Measurements from ENCODE around the gene SLC5A5.
A peak's percentile ranks its signal among the peaks of the same experiment; 100 is the strongest.

- TF ChIP-seq REST (IDR thresholded peaks at IDR 0.05; ENCODE audit: insufficient read depth in 1 of 2, low read depth in 2 of 2, low read length in 1 of 2) (no peak), CTCF (IDR thresholded peaks at IDR 0.05) (no peak), SIN3A (IDR thresholded peaks at IDR 0.05; ENCODE audit: borderline replicate concordance, insufficient read depth, low read depth, low read length) (0 out of 2 replicates have a peak, but pooled peaks have one; percentile 4), POLR2AphosphoS5 (IDR thresholded peaks at IDR 0.05; ENCODE audit: low read depth, low read length) (0 out of 2 replicates have a peak, but pooled peaks have one; percentile 42), TCF7L2 (IDR thresholded peaks at IDR 0.05; ENCODE audit: low read depth, low read length) (no peak)
These were observed 10.8 kb upstream of the SLC5A5 start for GRCh38 chr19:17860993-17861360.
